22Rv1 (cell line): Measurements from ENCODE around the gene NT5E.

ENCODE experiments used
- H3K27ac ChIP-seq: fragments of 450-650 bp; 2 replicates; pipeline ENCODE4 v1.5.1; 2017
- ZFX ChIP-seq: fragments of 450-650 bp; IDR thresholded peaks from 2 replicates; pipeline ENCODE4 v1.6.1; 2017; ENCODE audit warnings: antibody characterized with exemption, borderline replicate concordance
- TF ChIP-seq, protein P1 (sequence below): fragments of 450-650 bp; IDR thresholded peaks from 2 replicates; pipeline ENCODE4 v1.5.1; 2017; ENCODE audit warnings: mild to moderate bottlenecking

The NT5E gene

DNA sequence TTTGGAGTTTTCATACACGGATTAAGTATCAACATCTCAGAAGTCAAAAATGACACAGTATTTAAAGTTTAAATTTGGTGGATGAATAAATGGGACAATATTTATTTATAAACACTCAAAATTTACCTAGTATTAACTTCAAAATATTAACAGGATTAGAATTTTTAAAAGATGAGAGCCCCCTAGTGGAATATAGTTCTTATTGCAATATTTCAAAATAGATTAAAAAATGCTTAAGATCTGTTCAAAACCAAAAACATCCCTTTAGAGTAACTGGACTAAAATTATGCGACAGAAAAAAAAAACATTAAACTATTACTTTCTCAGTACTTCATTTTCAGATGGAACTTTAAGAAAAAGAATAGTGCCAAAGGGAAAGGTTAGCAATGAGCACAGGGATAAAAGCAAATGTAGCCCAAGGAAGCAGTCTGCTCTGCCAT is 87.2 kb downstream of the NT5E start:
- no peak for TF ChIP-seq ZFX
- TF ChIP-seq, protein P1, sequence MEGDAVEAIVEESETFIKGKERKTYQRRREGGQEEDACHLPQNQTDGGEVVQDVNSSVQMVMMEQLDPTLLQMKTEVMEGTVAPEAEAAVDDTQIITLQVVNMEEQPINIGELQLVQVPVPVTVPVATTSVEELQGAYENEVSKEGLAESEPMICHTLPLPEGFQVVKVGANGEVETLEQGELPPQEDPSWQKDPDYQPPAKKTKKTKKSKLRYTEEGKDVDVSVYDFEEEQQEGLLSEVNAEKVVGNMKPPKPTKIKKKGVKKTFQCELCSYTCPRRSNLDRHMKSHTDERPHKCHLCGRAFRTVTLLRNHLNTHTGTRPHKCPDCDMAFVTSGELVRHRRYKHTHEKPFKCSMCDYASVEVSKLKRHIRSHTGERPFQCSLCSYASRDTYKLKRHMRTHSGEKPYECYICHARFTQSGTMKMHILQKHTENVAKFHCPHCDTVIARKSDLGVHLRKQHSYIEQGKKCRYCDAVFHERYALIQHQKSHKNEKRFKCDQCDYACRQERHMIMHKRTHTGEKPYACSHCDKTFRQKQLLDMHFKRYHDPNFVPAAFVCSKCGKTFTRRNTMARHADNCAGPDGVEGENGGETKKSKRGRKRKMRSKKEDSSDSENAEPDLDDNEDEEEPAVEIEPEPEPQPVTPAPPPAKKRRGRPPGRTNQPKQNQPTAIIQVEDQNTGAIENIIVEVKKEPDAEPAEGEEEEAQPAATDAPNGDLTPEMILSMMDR = peak; percentile 86
- no peak overlapping the region for H3K27ac ChIP-seq

DNA sequence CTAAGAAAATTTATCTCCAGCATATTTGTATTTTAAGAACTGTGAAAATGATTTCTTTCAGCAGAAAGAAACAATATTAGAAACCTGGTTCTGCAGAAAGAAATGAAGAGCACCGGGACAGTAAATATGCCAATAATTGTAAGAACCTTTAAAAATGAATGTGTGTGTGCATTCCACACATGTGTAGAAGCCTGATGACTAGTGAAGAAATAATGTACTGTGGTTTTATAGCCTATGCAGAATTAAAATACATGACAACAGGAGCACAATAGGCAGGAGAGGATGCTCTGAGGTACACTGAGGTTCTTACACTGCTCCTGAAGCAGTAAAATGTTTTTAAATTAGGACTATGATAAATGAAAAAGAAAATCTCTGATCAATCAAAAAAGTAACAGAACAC is 94.9 kb downstream of the NT5E start:
- TF ChIP-seq, protein P1 = no peak
- TF ChIP-seq ZFX = no peak
- no peak overlapping the region for H3K27ac ChIP-seq
